GM12891 (cell line): ENCODE data around the gene VPS13A.

Experiments
- DNase-seq: peaks from one replicate; pipeline ENCODE4 v3.0.0; 2011; ENCODE audit warnings: low spot score; ENCODE audit not compliant: insufficient read length
- FAIRE-seq: peaks from 2 replicates; lab custom pipeline; 2011; peaks lifted over from hg19 to GRCh38; lab: Jason Lieb, UNC
- PAX5 ChIP-seq: IDR thresholded peaks from 2 replicates; pipeline ENCODE4 v1.6.1; 2011; ENCODE audit warnings: low read length, moderate library complexity, mild to moderate bottlenecking; ENCODE audit not compliant: insufficient read depth, severe bottlenecking
- POLR2A ChIP-seq: IDR thresholded peaks from 2 replicates; pipeline ENCODE4 v1.6.1; 2011; ENCODE audit warnings: low read depth, low read length, control low read depth
- POLR2AphosphoS5 ChIP-seq: IDR thresholded peaks from 2 replicates; pipeline ENCODE4 v1.6.1; 2011; ENCODE audit warnings: low read depth, low read length, control low read depth
- POU2F2 ChIP-seq: IDR thresholded peaks from 2 replicates; pipeline ENCODE4 v1.6.1; 2011; ENCODE audit warnings: low read depth, mild to moderate bottlenecking, control low read depth, low read length, moderate library complexity
- SPI1 ChIP-seq: IDR thresholded peaks from 2 replicates; pipeline ENCODE4 v1.6.1; 2011; ENCODE audit warnings: low read depth, low read length, control low read depth
- TAF1 ChIP-seq: IDR thresholded peaks from 2 replicates; pipeline ENCODE4 v1.6.1; 2011; ENCODE audit warnings: low read depth, low read length, control low read depth

The VPS13A gene

GRCh38 chr9:77418226-77418625, 240.9 kb downstream of the VPS13A start:
- TF ChIP-seq SPI1 (no peak), POLR2AphosphoS5 (no peak), POU2F2 (no peak), TAF1 (no peak), POLR2A (no peak), PAX5 (no peak)
- DNase-seq (no peak), FAIRE-seq (no peak)

GRCh38 chr9:77420641-77421040, 243.3 kb downstream of the VPS13A start:
- FAIRE-seq (no peak), DNase-seq (no peak)
- TF ChIP-seq SPI1 (no peak), POLR2AphosphoS5 (no peak), POLR2A (no peak), PAX5 (no peak), TAF1 (no peak), POU2F2 (no peak)

- DNase-seq (no peak), FAIRE-seq (no peak)
- TF ChIP-seq SPI1 (no peak), POU2F2 (no peak)
Measured at GRCh38 chr9:77421506-77422265, 244.4 kb downstream of the VPS13A start.

- TF ChIP-seq SPI1 (no peak), POLR2A (no peak), POLR2AphosphoS5 (no peak), TAF1 (no peak), PAX5 (no peak), POU2F2 (no peak)
- no peak for FAIRE-seq
- DNase-seq, result no peak
Measured at GRCh38 chr9:77422969-77423368, 245.6 kb downstream of the VPS13A start.

GRCh38 chr9:77423841-77424240, 246.5 kb downstream of the VPS13A start:
- DNase-seq (no peak), FAIRE-seq (no peak)
- TF ChIP-seq POLR2A (no peak), TAF1 (no peak), POU2F2 (no peak), POLR2AphosphoS5 (no peak), PAX5 (no peak), SPI1 (no peak)

- DNase-seq (no peak), FAIRE-seq (no peak)
- TF ChIP-seq POLR2A (no peak), PAX5 (no peak), TAF1 (no peak), POU2F2 (no peak), SPI1 (no peak), POLR2AphosphoS5 (no peak)
Measured at GRCh38 chr9:77424993-77425392, 247.7 kb downstream of the VPS13A start.

GRCh38 chr9:77426712-77427111, 249.4 kb downstream of the VPS13A start:
- FAIRE-seq (no peak), DNase-seq (no peak)
- TF ChIP-seq PAX5 (no peak), POLR2A (no peak), SPI1 (no peak), TAF1 (no peak), POLR2AphosphoS5 (no peak), POU2F2 (no peak)

- DNase-seq (no peak), FAIRE-seq (no peak)
Measured at GRCh38 chr9:77427256-77427927, 250.1 kb downstream of the VPS13A start.

GRCh38 chr9:77429928-77430327, 252.6 kb downstream of the VPS13A start:
- TF ChIP-seq POU2F2 (no peak), TAF1 (no peak), PAX5 (no peak), POLR2AphosphoS5 (no peak), SPI1 (no peak), POLR2A (no peak)
- DNase-seq (no peak), FAIRE-seq (no peak)

More at GRCh38 chr9:77427256-77427927, 250.1 kb downstream of the VPS13A start:
- TF ChIP-seq SPI1 (no peak), TAF1 (no peak), POLR2AphosphoS5 (no peak), POLR2A (no peak), POU2F2 (no peak), PAX5 (no peak)

GRCh38 chr9:77432053-77432452, 254.7 kb downstream of the VPS13A start:
- TF ChIP-seq POLR2AphosphoS5, result no peak
- TF ChIP-seq TAF1, result no peak
- TF ChIP-seq POU2F2, result no peak
- TF ChIP-seq POLR2A, result no peak
- TF ChIP-seq PAX5, result no peak
- TF ChIP-seq SPI1, result no peak
- FAIRE-seq, result no peak

More at GRCh38 chr9:77432053-77432452, 254.7 kb downstream of the VPS13A start:
- no peak for DNase-seq
